Measurements from ENCODE around the gene MPL.

The MPL gene

GRCh38 chr1:43337588-43337987 lies at the start of gene MPL:
MPL (plus strand) TSS chr1:43337818; CDS start chr1:43337849, 31 bp downstream.
- no peak for DNase-seq

GRCh38 chr1:43288058-43288784 lies 49.4 kb upstream of the MPL start:
- DNase-seq, result peak; percentile 43

DNA sequence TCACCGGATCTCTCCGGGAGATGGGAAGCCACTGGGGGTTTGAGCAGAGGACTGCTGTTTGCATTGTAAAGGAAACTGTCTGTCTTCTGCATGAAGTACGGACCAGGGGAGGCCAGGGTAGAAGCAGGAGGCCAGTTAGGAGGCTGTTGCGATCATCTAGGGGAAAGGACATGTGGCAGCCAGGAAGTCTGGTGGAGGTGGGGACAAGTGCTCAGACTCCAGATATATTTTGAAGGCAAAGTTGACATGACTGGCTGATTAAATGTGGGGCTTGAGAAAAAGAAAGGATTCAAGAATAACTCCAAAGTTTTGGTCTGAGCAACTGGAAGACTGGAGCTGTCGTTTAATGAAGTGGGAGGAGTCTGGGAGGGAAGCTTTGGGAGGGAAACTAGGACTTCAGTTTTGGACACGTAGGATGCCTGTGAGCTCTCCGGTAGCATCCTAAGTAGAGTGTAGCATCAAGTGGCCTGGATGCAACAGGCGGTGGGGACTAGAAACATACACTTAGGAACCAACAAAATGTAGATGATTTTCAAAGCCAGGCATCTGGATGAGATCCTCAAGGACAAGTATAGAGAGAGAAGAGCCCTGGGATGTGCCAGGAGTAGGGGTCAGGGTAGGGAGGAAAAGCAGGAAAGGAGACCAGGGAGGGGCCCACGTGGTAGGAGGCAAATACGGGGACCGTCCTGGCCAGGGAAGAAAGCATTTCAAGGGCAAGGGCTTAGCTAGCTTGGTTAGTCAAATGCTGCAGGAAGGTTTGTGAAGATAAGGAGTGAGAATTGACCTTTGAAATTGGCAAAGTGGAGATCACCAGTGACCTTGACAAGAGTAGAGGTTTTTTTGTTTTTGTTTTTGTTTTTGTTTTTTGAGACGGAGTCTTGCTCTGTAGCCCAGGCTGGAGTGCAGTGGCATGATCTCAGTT lies 48.6 kb upstream of the MPL start:
- no peak for DNase-seq

- no peak for DNase-seq
Observed at GRCh38 chr1:43292216-43292615, 45.4 kb upstream of the MPL start.

GRCh38 chr1:43292679-43293078 lies 44.9 kb upstream of the MPL start:
- DNase-seq, result no peak

DNA sequence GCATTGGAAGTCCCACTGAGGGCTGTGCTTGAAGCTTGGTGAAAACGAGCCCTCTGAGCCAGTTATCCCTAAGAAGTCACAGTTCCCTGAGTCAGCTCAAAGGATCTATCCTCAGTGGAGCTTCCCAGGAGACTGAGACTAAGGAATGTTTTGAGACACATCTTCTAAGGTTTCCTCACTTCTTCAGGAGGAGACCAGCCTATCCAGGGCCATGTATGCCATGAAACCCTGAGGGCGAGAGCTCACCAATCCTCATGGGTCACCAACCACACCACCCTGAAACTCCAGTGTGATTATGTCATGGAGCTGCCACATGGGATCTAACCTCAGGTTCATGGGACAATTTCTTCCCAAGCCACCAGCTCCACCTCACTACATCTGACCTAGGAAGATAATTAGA lies 44.4 kb upstream of the MPL start:
- no peak for DNase-seq

GRCh38 chr1:43293896-43294760 lies 43.5 kb upstream of the MPL start:
- DNase-seq, result no peak

DNA sequence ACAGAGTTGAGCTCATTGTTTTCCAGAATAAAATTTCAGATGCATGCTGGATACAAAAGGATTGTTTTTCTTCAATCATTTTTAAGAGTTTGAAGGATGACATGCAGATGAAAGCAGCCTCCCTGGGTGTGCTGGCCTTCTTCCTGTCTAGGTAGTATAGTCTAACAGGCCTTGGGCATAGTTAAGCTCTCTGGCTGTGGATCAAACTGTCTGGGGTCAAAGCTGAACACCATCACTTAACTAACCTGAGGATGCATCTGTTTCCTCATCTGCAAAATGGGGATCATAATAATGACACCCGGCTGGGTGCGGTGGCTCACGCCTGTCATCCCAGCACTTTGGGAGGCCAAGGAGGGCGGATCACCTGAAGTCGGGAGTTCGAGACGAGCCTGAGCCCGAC lies 42.9 kb upstream of the MPL start:
- DNase-seq, result no peak

GRCh38 chr1:43296207-43296606 lies 41.4 kb upstream of the MPL start:
- DNase-seq, result no peak

DNA sequence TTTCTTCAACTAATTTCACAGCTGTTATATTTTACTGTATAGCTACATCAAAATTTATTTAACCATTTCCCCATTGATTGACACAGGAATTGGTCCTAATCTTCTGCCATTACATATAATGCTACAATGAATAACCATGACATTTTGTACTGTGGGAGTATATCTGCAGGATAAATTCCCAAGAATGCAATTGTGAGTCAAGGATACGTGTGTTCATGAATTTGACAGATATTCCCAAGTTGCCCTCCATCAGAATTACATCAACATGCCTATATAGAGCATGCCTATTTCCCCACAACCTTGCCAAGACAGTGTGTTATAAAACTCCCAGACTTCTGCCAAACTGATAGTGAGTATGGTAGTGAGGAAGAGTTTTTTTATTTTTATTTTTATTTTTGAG lies 39.6 kb upstream of the MPL start:
- no peak for DNase-seq

DNA sequence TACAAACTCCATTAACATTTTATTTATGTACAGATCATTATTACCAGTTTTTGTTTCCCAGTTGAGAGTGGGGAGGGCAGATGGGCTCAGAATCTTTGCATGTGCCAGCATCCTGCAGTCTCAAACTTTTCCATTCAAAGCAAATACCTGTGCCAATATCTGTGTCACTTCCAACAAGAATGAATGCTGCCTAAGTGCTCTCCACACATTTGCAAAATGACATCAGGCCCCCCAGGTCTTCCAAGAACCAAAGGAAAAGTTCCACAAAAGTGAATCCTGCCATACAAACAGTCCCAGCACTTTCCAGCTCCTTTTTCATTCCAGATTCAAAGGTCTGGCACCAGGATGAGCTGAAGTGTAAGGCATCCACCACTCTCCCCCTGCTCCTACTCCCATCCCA lies 38.5 kb upstream of the MPL start:
- no peak for DNase-seq

DNA sequence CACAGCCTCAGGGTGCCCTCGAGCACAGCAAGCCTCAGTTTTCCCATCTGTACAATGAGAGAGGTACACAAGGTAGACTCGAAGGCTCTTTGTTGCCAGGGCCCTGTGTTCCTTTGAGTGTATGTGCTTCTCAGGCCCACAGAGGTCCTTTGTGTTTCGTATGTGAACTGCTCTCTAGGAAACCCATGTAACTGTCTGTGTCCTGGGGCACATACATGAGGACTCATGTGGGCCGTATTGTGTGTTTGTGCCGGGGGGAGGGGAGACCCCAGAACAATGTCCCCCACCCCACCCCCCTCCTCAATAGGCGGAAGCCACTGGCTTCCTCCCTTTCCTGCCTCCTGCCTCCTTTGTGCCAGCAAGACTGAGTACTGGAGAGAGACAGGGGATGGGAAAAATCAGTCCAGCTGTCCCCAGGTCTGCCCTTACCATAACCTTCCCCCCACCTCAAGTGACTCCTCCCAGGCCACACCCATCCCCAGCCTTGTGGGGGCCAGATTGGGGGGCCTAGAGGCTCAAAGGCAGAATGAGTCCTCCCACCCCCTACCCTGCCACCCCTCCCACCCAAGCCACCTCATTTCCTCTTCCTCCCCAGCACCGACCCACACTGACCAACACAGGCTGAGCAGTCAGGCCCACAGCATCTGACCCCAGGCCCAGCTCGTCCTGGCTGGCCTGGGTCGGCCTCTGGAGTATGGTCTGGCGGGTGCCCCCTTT lies 37.1 kb upstream of the MPL start, which contains the start of gene TIE1:
TIE1 (plus strand) TSS at position 605 of the 717 bp plus-strand sequence; CDS start at position 695, 90 bp downstream.
- no peak for DNase-seq

DNA sequence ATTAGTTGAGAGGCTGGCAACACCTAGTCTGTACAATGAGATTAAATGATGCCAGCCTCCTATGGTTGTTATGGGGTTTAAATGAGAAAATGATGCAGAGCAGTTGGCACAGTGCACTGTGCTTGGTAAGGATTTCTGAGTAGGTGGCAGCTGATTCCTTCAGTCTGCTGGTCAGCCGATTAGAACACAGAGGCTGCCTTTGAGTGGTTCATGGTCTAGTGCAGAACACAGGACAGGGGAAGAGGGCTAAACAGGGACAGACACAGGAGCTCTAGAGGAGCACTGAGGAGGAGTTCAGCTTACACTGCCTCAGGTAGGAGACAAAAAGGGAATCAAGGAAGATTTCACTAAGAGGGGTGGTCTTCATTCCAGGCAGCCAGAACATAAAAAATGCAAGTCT lies 35.4 kb upstream of the MPL start:
- DNase-seq, result no peak

- DNase-seq, result no peak
Observed at GRCh38 chr1:43302721-43303470, 34.7 kb upstream of the MPL start.

GRCh38 chr1:43303471-43304313 lies 33.9 kb upstream of the MPL start:
- no peak for DNase-seq

DNA sequence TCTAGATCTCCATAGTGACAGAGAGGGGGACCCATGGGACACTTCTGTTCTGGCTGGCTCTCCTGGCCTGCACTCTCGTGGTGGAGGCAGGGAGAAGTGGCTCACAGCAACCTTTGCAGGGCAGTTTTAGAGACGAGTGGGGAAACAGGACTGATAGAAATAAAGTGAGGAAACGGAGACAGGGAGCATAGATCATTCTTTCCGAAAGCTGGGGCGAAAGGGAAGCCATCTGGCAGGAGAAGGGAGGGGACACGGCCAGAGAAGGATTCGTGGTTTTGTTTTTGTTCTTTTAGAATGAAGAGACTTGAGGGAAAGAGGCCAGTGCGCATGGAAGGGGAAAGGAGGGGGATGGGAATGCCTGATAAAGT lies 33.3 kb upstream of the MPL start:
- no peak for DNase-seq

- no peak for DNase-seq
Observed at GRCh38 chr1:43304771-43305300, 32.8 kb upstream of the MPL start.

- no peak for DNase-seq
Observed at GRCh38 chr1:43305461-43305860, 32.2 kb upstream of the MPL start.

GRCh38 chr1:43305926-43306687 lies 31.5 kb upstream of the MPL start:
- DNase-seq, result no peak
